Measurements from ENCODE around the gene ZFP30.
"Not testable (repeated sequence)": the region's sequence is repeated elsewhere in the genome, so short reads cannot be mapped to it uniquely, and the experiment has no call there.

The ZFP30 gene

GRCh38 chr19:37655301-37655688 lies at the start of gene ZFP30:
Gene ZFP30 (minus strand): TSS chr19:37655465. CDS start chr19:37647822, 7,643 bp downstream.
- DNase-seq (ENCODE audit: low spot score) (peak; percentile 68), FAIRE-seq (no peak)

- no peak for FAIRE-seq
- DNase-seq (ENCODE audit: low spot score), result no peak
Measured at GRCh38 chr19:37699057-37699456, 43.8 kb upstream of the ZFP30 start.

- DNase-seq (ENCODE audit: low spot score) (no peak), FAIRE-seq (no peak)
Measured at GRCh38 chr19:37698216-37698615, 43.0 kb upstream of the ZFP30 start.

GRCh38 chr19:37695144-37695899 lies 40.1 kb upstream of the ZFP30 start:
- FAIRE-seq (no peak), DNase-seq (ENCODE audit: low spot score) (no peak)

GRCh38 chr19:37692956-37693620 lies 37.8 kb upstream of the ZFP30 start:
- DNase-seq (ENCODE audit: low spot score) (no peak), FAIRE-seq (no peak)

- DNase-seq (ENCODE audit: low spot score) (no peak), FAIRE-seq (no peak)
Measured at GRCh38 chr19:37691881-37692504, 36.7 kb upstream of the ZFP30 start.

GRCh38 chr19:37683520-37683919 lies 28.3 kb upstream of the ZFP30 start:
- FAIRE-seq, result no peak
- no peak for DNase-seq (ENCODE audit: low spot score)

GRCh38 chr19:37669450-37669914 lies 14.2 kb upstream of the ZFP30 start:
- no peak for DNase-seq (ENCODE audit: low spot score)
- FAIRE-seq, result no peak

- not testable (repeated sequence) for DNase-seq (ENCODE audit: low spot score); FAIRE-seq
Measured at GRCh38 chr19:37657157-37657556, 1.9 kb upstream of the ZFP30 start.

GRCh38 chr19:37655689-37656371 lies 565 bp upstream of the ZFP30 start:
- FAIRE-seq (no peak), DNase-seq (ENCODE audit: low spot score) (peak; percentile 35)

GRCh38 chr19:37654629-37655300 lies 500 bp downstream of the ZFP30 start:
- DNase-seq (ENCODE audit: low spot score) (no peak), FAIRE-seq (no peak)

- FAIRE-seq, result no peak
- DNase-seq (ENCODE audit: low spot score), result no peak
Measured at GRCh38 chr19:37654118-37654517, 1.1 kb downstream of the ZFP30 start.

- no peak for DNase-seq (ENCODE audit: low spot score)
Measured at GRCh38 chr19:37635076-37636056, 19.9 kb downstream of the ZFP30 start.

GRCh38 chr19:37594982-37595382 lies 60.3 kb downstream of the ZFP30 start:
- DNase-seq (ENCODE audit: low spot score) (no peak), FAIRE-seq (no peak)

More at GRCh38 chr19:37635076-37636056, 19.9 kb downstream of the ZFP30 start:
- no peak for FAIRE-seq

- peak; percentile 51 for FAIRE-seq
- peak; percentile 68 for DNase-seq (ENCODE audit: low spot score)
Measured at GRCh38 chr19:37594304-37594981, 60.8 kb downstream of the ZFP30 start, which contains the start of the genes ZNF540 and ZNF571. Gene ZNF540 (plus strand): TSS chr19:37594876. CDS start chr19:37598448, 3,572 bp downstream. Gene ZNF571 (minus strand): TSS chr19:37594792. CDS start chr19:37586676, 8,116 bp downstream.

- FAIRE-seq (no peak), DNase-seq (ENCODE audit: low spot score) (no peak)
Measured at GRCh38 chr19:37593996-37594303, 61.3 kb downstream of the ZFP30 start.

GRCh38 chr19:37583340-37583739 lies 71.9 kb downstream of the ZFP30 start:
- no peak for FAIRE-seq
- no peak for DNase-seq (ENCODE audit: low spot score)

- DNase-seq (ENCODE audit: low spot score), result no peak
- FAIRE-seq, result no peak
Measured at GRCh38 chr19:37572203-37572602, 83.1 kb downstream of the ZFP30 start.

GRCh38 chr19:37565370-37565669 lies 89.9 kb downstream of the ZFP30 start:
- DNase-seq (ENCODE audit: low spot score) (no peak), FAIRE-seq (no peak)
